GM23338 (cell line): ENCODE results near the gene OR9K2. TPM values are rescaled to one million over a fixed set of nuclear protein-coding genes. Genes with fewer than 3 reads are reported as not detected.

Experiments
- ATAC-seq: fragments of 200-7000 bp; cut with Tn5 transposase; 3 replicates; pipeline ENCODE4 v1.9.1; 2020
- DNase-seq: peaks from one replicate; pipeline ENCODE4 v3.0.0-alpha.2; 2015; ENCODE audit warnings: low spot score
- H2AFZ ChIP-seq: fragments of 200-600 bp; sonication (generic); 2 replicates; pipeline ENCODE4 v1.8.0; 2016; ENCODE audit warnings: antibody characterized with exemption, mild to moderate bottlenecking, moderate library complexity
- H3F3A ChIP-seq: fragments of 200-600 bp; sonication (generic); replicated peaks from 2 replicates; pipeline ENCODE4 v1.8.0; 2017; ENCODE audit warnings: antibody characterized with exemption, mixed run types, low read depth
- H3K27ac ChIP-seq: fragments of 200-600 bp; sonication (generic); 2 replicates; pipeline ENCODE4 v1.6.1; 2016; ENCODE audit warnings: low read depth
- H3K27me3 ChIP-seq: fragments of 200-600 bp; sonication (generic); 2 replicates; pipeline ENCODE4 v1.8.0; 2016; ENCODE audit warnings: mild to moderate bottlenecking, mixed run types, moderate library complexity; ENCODE audit not compliant: insufficient read depth
- H3K36me3 ChIP-seq: fragments of 200-600 bp; sonication (generic); 2 replicates; pipeline ENCODE4 v1.8.0; 2016; ENCODE audit warnings: mild to moderate bottlenecking; ENCODE audit not compliant: insufficient read depth
- H3K4me1 ChIP-seq: fragments of 200-600 bp; sonication (generic); 2 replicates; pipeline ENCODE4 v1.8.0; 2016; ENCODE audit warnings: mild to moderate bottlenecking, moderate library complexity; ENCODE audit not compliant: insufficient read depth
- H3K4me2 ChIP-seq: fragments of 200-600 bp; sonication (generic); 2 replicates; pipeline ENCODE4 v1.7.1; 2017; ENCODE audit warnings: mixed run types
- H3K4me3 ChIP-seq: fragments of 200-600 bp; sonication (generic); 2 replicates; pipeline ENCODE4 v1.6.1; 2016; ENCODE audit warnings: mixed run types
- H3K79me2 ChIP-seq: fragments of 200-600 bp; sonication (generic); replicated peaks from 2 replicates; pipeline ENCODE4 v1.8.0; 2017; ENCODE audit warnings: mild to moderate bottlenecking; ENCODE audit not compliant: insufficient read depth
- H3K9me2 ChIP-seq: fragments of 200-600 bp; sonication (generic); 2 replicates; pipeline ENCODE4 v1.8.0; 2017; ENCODE audit not compliant: insufficient read depth
- H4K20me1 ChIP-seq: fragments of 200-600 bp; sonication (generic); replicated peaks from 2 replicates; pipeline ENCODE4 v1.8.0; 2017; ENCODE audit warnings: mild to moderate bottlenecking; ENCODE audit not compliant: insufficient read depth
- H3K27ac Mint-ChIP-seq: 2 replicates; pipeline ENCODE4 v1.8.0; 2020; ENCODE audit warnings: inconsistent platforms, mild to moderate bottlenecking, moderate library complexity, mixed read lengths
- H3K27me3 Mint-ChIP-seq: 3 replicates; pipeline ENCODE4 v1.8.0; 2022; ENCODE audit warnings: low read depth, mild to moderate bottlenecking, moderate library complexity, mixed read lengths, inconsistent platforms; ENCODE audit not compliant: insufficient read depth, poor library complexity
- H3K36me3 Mint-ChIP-seq: 3 replicates; pipeline ENCODE4 v1.8.0; 2021; ENCODE audit warnings: low read depth, mild to moderate bottlenecking, inconsistent platforms, moderate library complexity, mixed read lengths
- H3K4me1 Mint-ChIP-seq: 3 replicates; pipeline ENCODE4 v1.8.0; 2020; ENCODE audit warnings: mild to moderate bottlenecking, inconsistent platforms, mixed read lengths
- H3K4me3 Mint-ChIP-seq: 3 replicates; pipeline ENCODE4 v1.8.0; 2021; ENCODE audit warnings: moderate library complexity, mild to moderate bottlenecking, inconsistent platforms, mixed read lengths
- H3K9me3 Mint-ChIP-seq: 3 replicates; pipeline ENCODE4 v1.8.0; 2020; ENCODE audit warnings: moderate library complexity, mild to moderate bottlenecking, inconsistent platforms, mixed read lengths
- CTCF ChIP-seq, 2 experiments: fragments of 200-600 bp in 1 of 2; sonication (generic) in 1 of 2; conservative IDR thresholded peaks; 2 replicates each; pipeline versions ENCODE4 v1.5.1 to v1.6.1; 2016 to 2017; ENCODE audit warnings: antibody characterized with exemption in 2 of 2, low read depth in 2 of 2, mild to moderate bottlenecking in 2 of 2, moderate library complexity in 1 of 2
- REST ChIP-seq: IDR thresholded peaks from one replicate; pipeline ENCODE4 v1.6.1; 2018; ENCODE audit warnings: antibody characterized with exemption; ENCODE audit not compliant: unreplicated experiment
- ZNF462 ChIP-seq: fragments of 250-450 bp; sonication (Bioruptor Pico); IDR thresholded peaks from 2 replicates; pipeline ENCODE4 v1.5.0; 2020; ENCODE audit warnings: mild to moderate bottlenecking, moderate library complexity
- polyA plus RNA-seq: library from polyadenylated mRNA; unstranded; fragments of >200 nt; fragmentation: Nextera tagmentation; extraction: Ambion mirVana; gene quantifications from 2 replicates; pipeline ENCODE4 v1.2.1, GENCODE V29; 2016
- total RNA-seq: library from RNA; depleted of rRNA; stranded (reverse); fragments of >200 nt; shearing (Covaris generic); gene quantifications from 2 replicates; pipeline ENCODE4 v1.2.3, GENCODE V29; 2014

OR9K2 gene
- total and polyA plus RNA-seq, 2 experiments from 2014 or later, result 0.14 TPM; not detected in 1

GRCh38 chr12:55132816-55133215, 6.6 kb downstream of the OR9K2 start:
- Histone ChIP-seq H3K4me1 (no peaks in the 10 kb centered on the region), H4K20me1 (no peaks in the 10 kb centered on the region), H2AFZ (0 out of 2 replicates have a peak overlapping the region, but pooled peaks have one; percentile 20), H3K79me2 (no peaks in the 10 kb centered on the region), H3K4me3 (no peak overlapping the region), H3K27ac (no peak overlapping the region), H3K27me3 (no peaks in the 10 kb centered on the region), H3F3A (no peaks in the 10 kb centered on the region), H3K36me3 (no peaks in the 10 kb centered on the region), H3K9me2 (no peaks in the 10 kb centered on the region), H3K4me2 (no peak overlapping the region)
- Mint-ChIP-seq H3K4me1 (no peaks in the 10 kb centered on the region), H3K9me3 (no peaks in the 10 kb centered on the region), H3K27me3 (no peaks in the 10 kb centered on the region), H3K27ac (no peak overlapping the region), H3K4me3 (no peak overlapping the region), H3K36me3 (no peaks in the 10 kb centered on the region)
- ATAC-seq, result no peak
- peak; percentile 32 for DNase-seq
- TF ChIP-seq CTCF (conservative IDR thresholded peaks at IDR 0.05; ENCODE audit: low read depth in 2 of 2), result peak in 1 of 2 experiments; percentile 37; a peak in 2 of 4 replicates
- no peak for TF ChIP-seq REST
- no peak for TF ChIP-seq ZNF462 (CRISPR knock-in tag)
